CD4-positive, alpha-beta T cell (primary cell): Measurements from ENCODE around the gene SGTB. TPM values are rescaled to one million over a fixed set of nuclear protein-coding genes. Genes with fewer than 3 reads are reported as not detected.

Experiments
- ATAC-seq: fragments of 200-7000 bp; cut with Tn5 transposase; one replicate; pipeline ENCODE4 v1.10.0; 2022; ENCODE audit warnings: mild to moderate bottlenecking; ENCODE audit not compliant: poor library complexity
- CTCF ChIA-PET: fragments of 350-600 bp; sonication (Branson Sonifier 250); formaldehyde crosslinking; loops from one replicate; lab custom pipeline; 2021; ENCODE audit warnings: antibody characterized with exemption, inconsistent platforms; lab: Charles Lee
- POLR2A ChIA-PET: fragments of 350-600 bp; sonication (Branson Sonifier 250); formaldehyde crosslinking; loops from one replicate; lab custom pipeline; 2021; ENCODE audit warnings: antibody characterized with exemption, inconsistent platforms; lab: Charles Lee
- DNase-seq, 14 experiments: peaks; one replicate each; pipeline ENCODE4 v3.0.0-alpha.2; 2013 to 2020; ENCODE audit warnings: mixed read lengths in 2 of 14
- H3K27ac ChIP-seq, 2 donors: one replicate each; pipeline versions ENCODE4 v1.5.1 to v1.7.0; 2013; ENCODE audit warnings: low read length in 2 of 2, low read depth in 1 of 2, mild to moderate bottlenecking in 1 of 2
- H3K27me3 ChIP-seq, 2 experiments: 1 replicate in 1 of 2; 2 replicates in 1 of 2; pipeline versions ENCODE4 v1.6.1 to v1.7.0; 2013; ENCODE audit warnings: low read length in 2 of 2, control low read depth in 1 of 2, mild to moderate bottlenecking in 1 of 2, moderate library complexity in 1 of 2; ENCODE audit not compliant: insufficient read depth in 2 of 2, control insufficient read depth in 1 of 2
- H3K36me3 ChIP-seq: one replicate; pipeline ENCODE4 v1.6.1; 2013; ENCODE audit warnings: low read length, control low read depth; ENCODE audit not compliant: insufficient read depth
- H3K4me1 ChIP-seq: one replicate; pipeline ENCODE4 v1.6.1; 2013; ENCODE audit warnings: low read length, control low read depth; ENCODE audit not compliant: insufficient read depth
- H3K4me3 ChIP-seq: one replicate; pipeline ENCODE4 v1.5.1; 2013; ENCODE audit warnings: mild to moderate bottlenecking, low read length, moderate library complexity
- H3K9me3 ChIP-seq, 2 experiments: 1 replicate in 1 of 2; 2 replicates in 1 of 2; pipeline versions ENCODE4 v1.6.1 to v1.7.0; 2013; ENCODE audit warnings: low read length in 2 of 2, mild to moderate bottlenecking in 2 of 2, control low read depth in 1 of 2, moderate library complexity in 1 of 2; ENCODE audit not compliant: control insufficient read depth in 1 of 2, insufficient read depth in 1 of 2
- H3K27ac Mint-ChIP-seq: one replicate; pipeline ENCODE4 v1.8.0; 2020; ENCODE audit warnings: mixed read lengths
- H3K27me3 Mint-ChIP-seq: one replicate; pipeline ENCODE4 v1.8.0; 2021; ENCODE audit warnings: mixed read lengths
- H3K36me3 Mint-ChIP-seq: one replicate; pipeline ENCODE4 v1.8.0; 2021; ENCODE audit warnings: low read depth, mixed read lengths
- H3K4me1 Mint-ChIP-seq: one replicate; pipeline ENCODE4 v1.8.0; 2021; ENCODE audit warnings: low read depth, mixed read lengths
- H3K4me3 Mint-ChIP-seq: one replicate; pipeline ENCODE4 v1.8.0; 2020; ENCODE audit warnings: mild to moderate bottlenecking, mixed read lengths
- H3K9me3 Mint-ChIP-seq: one replicate; pipeline ENCODE4 v1.8.0; 2020; ENCODE audit warnings: mixed read lengths
- CTCF ChIP-seq: fragments of 200-600 bp; IDR thresholded peaks from one replicate; pipeline ENCODE4 v1.8.0; 2022; ENCODE audit warnings: antibody characterized with exemption, mild to moderate bottlenecking
- intact Hi-C, 2 experiments: fragments of 100-400 bp; cut with DNase I in 1 of 2; cut with micrococcal nuclease in 1 of 2; formaldehyde crosslinking; loops; one replicate each; pipeline versions ENCODE4 v1.15.1 to v1.9.0; 2023 to 2025; cut with DNase I, micrococcal nuclease
- total RNA-seq, 174 experiments: library from RNA in 2 of 174; stranded (reverse) in 2 of 174; gene quantifications; one replicate each; pipeline ENCODE4 v1.2.3 and lab custom pipeline; 2021 to 2026

Gene SGTB
- total RNA-seq, 2 experiments from 2014 or later: 84.2 to 93.7 TPM

GRCh38 chr5:65742565-65743231 lies 20.8 kb upstream of the SGTB start:
- Mint-ChIP-seq H3K4me3 (no peak overlapping the region), H3K27ac (no peak overlapping the region), H3K9me3 (no peaks in the 10 kb centered on the region), H3K27me3 (no peaks in the 10 kb centered on the region), H3K4me1 (peaks cover 7% of the 10 kb centered on the region), H3K36me3 (no peaks in the 10 kb centered on the region)
- no peaks in the 10 kb centered on the region for H3K4me1 ChIP-seq
- DNase-seq (peak in 4 of 14 experiments; percentile 18 to 55 (median 46)), ATAC-seq (peak; percentile 81)
- H3K27ac ChIP-seq: no peak overlapping the region
- peak; percentile 71 for TF ChIP-seq CTCF
- no peaks in the 10 kb centered on the region for H3K36me3 ChIP-seq
- no peaks in the 10 kb centered on the region for H3K27me3 ChIP-seq
- no peaks in the 10 kb centered on the region for H3K9me3 ChIP-seq
- ChIA-PET CTCF (no interaction called here), POLR2A (interaction anchor here (0.7 kb wide), 1 partner anchor 19 kb away, joined by 3 read pairs; no protein-coding TSS in a partner anchor)
- no peak overlapping the region for H3K4me3 ChIP-seq
- intact Hi-C loops: loop anchor here in 1 of 2 experiments (5.0 kb wide), 1 partner anchor 1015 kb away; no protein-coding TSS in a partner anchor

- no peaks in the 10 kb centered on the region for H3K9me3 ChIP-seq
- no peak for TF ChIP-seq CTCF
- Mint-ChIP-seq H3K4me1 (peaks cover 17% of the 10 kb centered on the region), H3K4me3 (no peak overlapping the region), H3K27me3 (no peaks in the 10 kb centered on the region), H3K9me3 (no peaks in the 10 kb centered on the region), H3K36me3 (no peaks in the 10 kb centered on the region), H3K27ac (no peak overlapping the region)
- no peaks in the 10 kb centered on the region for H3K27me3 ChIP-seq
- intact Hi-C loops: no loop called here
- DNase-seq (no peak), ATAC-seq (no peak)
- no peak overlapping the region for H3K27ac ChIP-seq
- no peaks in the 10 kb centered on the region for H3K36me3 ChIP-seq
- CTCF ChIA-PET: no interaction called here
- H3K4me3 ChIP-seq: no peak overlapping the region
- POLR2A ChIA-PET: no interaction called here
- no peaks in the 10 kb centered on the region for H3K4me1 ChIP-seq
Measured at GRCh38 chr5:65739162-65739561, 17.3 kb upstream of the SGTB start.

GRCh38 chr5:65738305-65738704 lies 16.4 kb upstream of the SGTB start:
- Histone ChIP-seq H3K4me1 (no peaks in the 10 kb centered on the region), H3K27ac (no peak overlapping the region), H3K4me3 (no peak overlapping the region), H3K27me3 (no peaks in the 10 kb centered on the region), H3K9me3 (no peaks in the 10 kb centered on the region), H3K36me3 (no peaks in the 10 kb centered on the region)
- DNase-seq: no peak
- POLR2A ChIA-PET: interaction anchor here (2.1 kb wide), 1 partner anchor 17 kb away, joined by 6 read pairs; the partner anchor contains the start of genes NLN and SGTB
- H3K9me3 Mint-ChIP-seq: no peaks in the 10 kb centered on the region
- CTCF ChIA-PET: no interaction called here
- TF ChIP-seq CTCF: no peak
- no peak for ATAC-seq
- no peak overlapping the region for H3K27ac Mint-ChIP-seq
- H3K4me1 Mint-ChIP-seq: peaks cover 17% of the 10 kb centered on the region
- H3K36me3 Mint-ChIP-seq: no peaks in the 10 kb centered on the region
- H3K4me3 Mint-ChIP-seq: no peak overlapping the region
- no peaks in the 10 kb centered on the region for H3K27me3 Mint-ChIP-seq
- intact Hi-C loops: no loop called here
